Heart right ventricle (tissue), 16 donors: ENCODE measurements around the gene RGL4. TPM values are rescaled to one million over a fixed set of nuclear protein-coding genes. Genes with fewer than 3 reads are reported as not detected.

Experiments
- ATAC-seq, 8 donors: fragments of 200-7000 bp; cut with Tn5 transposase; one replicate each; pipeline ENCODE4 v1.9.1; 2020; ENCODE audit warnings: mild to moderate bottlenecking in 8 of 8, moderate library complexity in 8 of 8, moderate number of reproducible peaks in 1 of 8
- DNase-seq, 2 donors: peaks; one replicate each; pipeline ENCODE4 v3.0.0-alpha.2; 2020
- H3K27ac ChIP-seq, 10 donors: fragments of 200-600 bp; sonication (generic) in 2 of 10; one replicate each; pipeline versions ENCODE4 v1.5.0 to v1.8.0; 2020 to 2022; ENCODE audit warnings: mild to moderate bottlenecking in 3 of 10
- H3K27me3 ChIP-seq, 7 donors: fragments of 200-600 bp; one replicate each; pipeline ENCODE4 v1.8.0; 2021 to 2022; ENCODE audit warnings: mild to moderate bottlenecking in 2 of 7
- H3K36me3 ChIP-seq, 9 donors: fragments of 200-600 bp; sonication (generic) in 1 of 9; one replicate each; pipeline versions ENCODE4 v1.5.0 to v1.8.0; 2020 to 2022; ENCODE audit warnings: mild to moderate bottlenecking in 2 of 9
- H3K4me1 ChIP-seq, 9 donors: fragments of 200-600 bp; sonication (generic) in 1 of 9; one replicate each; pipeline versions ENCODE4 v1.5.0 to v1.8.0; 2020 to 2022; ENCODE audit warnings: mild to moderate bottlenecking in 4 of 9
- H3K4me3 ChIP-seq, 10 donors: fragments of 200-600 bp; sonication (generic) in 2 of 10; one replicate each; pipeline versions ENCODE4 v1.5.0 to v1.8.0; 2020 to 2022; ENCODE audit warnings: mild to moderate bottlenecking in 7 of 10, moderate library complexity in 2 of 10
- H3K9me3 ChIP-seq, 11 donors: fragments of 200-600 bp in 10 of 11; sonication (generic) in 2 of 11; one replicate each; pipeline versions ENCODE4 v1.5.0 to v1.8.0; 2013 to 2022; ENCODE audit warnings: mild to moderate bottlenecking in 2 of 11, control low read depth in 1 of 11, moderate library complexity in 1 of 11
- WGBS, 2 donors: extraction: QIAGEN DNeasy Blood & Tissue Kit; methylation state at CpG; one replicate each; pipeline ENCODE4 v1.1.7; 2013; ENCODE audit warnings: inconsistent platforms in 1 of 2; 5-methylcytosine and 5-hydroxymethylcytosine counted together
- intact Hi-C, 10 donors: fragments of 100-400 bp; cut with DNase I; formaldehyde crosslinking; loops; one replicate each; pipeline versions ENCODE4 v1.11.1 to v1.14.2; 2022
- polyA plus RNA-seq, 2 donors: library from polyadenylated mRNA; stranded (reverse); fragments of 200-250 nt; gene quantifications; one replicate each; pipeline ENCODE4 v1.2.3, GENCODE V29; 2013
- total RNA-seq, 10 donors: library from RNA; stranded (reverse); fragmentation: NEBNext Ultra II Directional in 3 of 10; extraction: Animal tissue kit (Norgen Biotek cat#: 25700) in 3 of 10; gene quantifications; one replicate each; pipeline versions ENCODE4 v1.2.1 to v1.2.4, GENCODE V29; 2021 to 2023
- TF ChIP-seq, protein P1 (sequence below), 9 donors: fragments of 200-600 bp; sonication (generic) in 2 of 9; IDR thresholded peaks; one replicate each; pipeline versions ENCODE4 v1.5.0 to v1.8.0; 2021 to 2022; ENCODE audit warnings: antibody characterized with exemption in 9 of 9, mild to moderate bottlenecking in 5 of 9, moderate library complexity in 1 of 9
- donor health status: Arrhythmogenic right ventricular cardiomyopathy.
- donor health status: ischemic (EF 13 %, LVEDD 7.1; RV severe dilation, severe dysfunction).
- donor health status: healthy with polysubstance abuse.
- donor health status: DM: no; HTN: yes; CAD: no.
- donor health status: DM: no; HTN: no; CAD: no.
- donor health status: ischemic (EF 25% LVEDD 6.9; RV normal size, moderate dysfunction).
- donor health status: ischemic (EF 25% LVEDD 5.7; RV mildly dilated, moderate dysfunction).
- donor health status: healthy.
- donor health status: DM: yes; HTN: yes; CAD: no.
- donor health status: Ischemic cardiomyopathy.
- donor health status: ischemic (EF 35%, LVEDD 5.7; RV mildly dilated, moderate dysfunction).
- donor health status: nonischemic (EF 11% LVEDD 7.7; RV severe dilation, severe dysfunction).
- donor health status: DM: yes; HTN: yes; CAD: no.
- donor health status: PGD.
- donor health status: ischemic (EF 29% LVEDD 5.4; RV normal size, mild dysfunction).
- donor health status: nonischemic (EF 23%, LVEDD 6.1; RV moderate dilation, normal function).

RGL4 gene
- total and polyA plus RNA-seq, 12 donors: 0.23 to 1.6 (median 0.44) TPM; not detected in 8

DNA sequence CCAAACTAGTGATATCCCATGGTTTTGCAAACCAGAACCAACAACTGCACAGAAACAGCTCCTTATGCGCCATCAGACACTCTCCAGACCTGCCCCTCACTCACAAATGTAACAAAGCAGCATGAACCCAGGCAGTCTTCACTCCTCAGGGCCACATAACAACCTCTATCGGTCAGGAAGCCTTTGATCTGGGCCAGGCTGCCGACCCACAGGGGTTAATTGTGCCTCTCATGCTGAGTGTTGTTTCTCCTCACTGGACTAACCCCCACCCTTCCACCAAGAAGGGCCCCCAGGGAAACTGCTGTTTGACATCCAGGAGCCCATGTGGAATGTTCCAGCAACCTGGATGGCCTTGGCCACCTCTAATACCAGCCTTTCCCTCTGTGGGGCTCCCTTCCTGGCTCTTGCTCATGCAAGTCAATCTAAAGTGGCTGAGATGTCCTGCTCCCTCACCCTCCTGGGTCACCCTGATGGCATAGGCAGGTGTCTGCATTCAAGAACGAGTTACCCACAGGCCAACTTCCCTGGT, 7.9 kb upstream of the RGL4 start:
- Histone ChIP-seq H3K9me3 (no peaks in the 10 kb centered on the region), H3K36me3 (peaks cover 0 to 39% (median 0%) of the 10 kb centered on the region in 9 donors), H3K27me3 (no peaks in the 10 kb centered on the region), H3K4me1 (peaks cover 0 to 32% (median 23%) of the 10 kb centered on the region in 9 donors), H3K27ac (no peak overlapping the region), H3K4me3 (no peak overlapping the region)
- ATAC-seq (no peak), DNase-seq (no peak)
- TF ChIP-seq, protein P1, sequence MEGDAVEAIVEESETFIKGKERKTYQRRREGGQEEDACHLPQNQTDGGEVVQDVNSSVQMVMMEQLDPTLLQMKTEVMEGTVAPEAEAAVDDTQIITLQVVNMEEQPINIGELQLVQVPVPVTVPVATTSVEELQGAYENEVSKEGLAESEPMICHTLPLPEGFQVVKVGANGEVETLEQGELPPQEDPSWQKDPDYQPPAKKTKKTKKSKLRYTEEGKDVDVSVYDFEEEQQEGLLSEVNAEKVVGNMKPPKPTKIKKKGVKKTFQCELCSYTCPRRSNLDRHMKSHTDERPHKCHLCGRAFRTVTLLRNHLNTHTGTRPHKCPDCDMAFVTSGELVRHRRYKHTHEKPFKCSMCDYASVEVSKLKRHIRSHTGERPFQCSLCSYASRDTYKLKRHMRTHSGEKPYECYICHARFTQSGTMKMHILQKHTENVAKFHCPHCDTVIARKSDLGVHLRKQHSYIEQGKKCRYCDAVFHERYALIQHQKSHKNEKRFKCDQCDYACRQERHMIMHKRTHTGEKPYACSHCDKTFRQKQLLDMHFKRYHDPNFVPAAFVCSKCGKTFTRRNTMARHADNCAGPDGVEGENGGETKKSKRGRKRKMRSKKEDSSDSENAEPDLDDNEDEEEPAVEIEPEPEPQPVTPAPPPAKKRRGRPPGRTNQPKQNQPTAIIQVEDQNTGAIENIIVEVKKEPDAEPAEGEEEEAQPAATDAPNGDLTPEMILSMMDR (IDR thresholded peaks at IDR 0.05): no peak
- intact Hi-C loops: no loop called here
- WGBS, 2 donors: 83% methylated on average over 4 of the region's 4 CpGs

DNA sequence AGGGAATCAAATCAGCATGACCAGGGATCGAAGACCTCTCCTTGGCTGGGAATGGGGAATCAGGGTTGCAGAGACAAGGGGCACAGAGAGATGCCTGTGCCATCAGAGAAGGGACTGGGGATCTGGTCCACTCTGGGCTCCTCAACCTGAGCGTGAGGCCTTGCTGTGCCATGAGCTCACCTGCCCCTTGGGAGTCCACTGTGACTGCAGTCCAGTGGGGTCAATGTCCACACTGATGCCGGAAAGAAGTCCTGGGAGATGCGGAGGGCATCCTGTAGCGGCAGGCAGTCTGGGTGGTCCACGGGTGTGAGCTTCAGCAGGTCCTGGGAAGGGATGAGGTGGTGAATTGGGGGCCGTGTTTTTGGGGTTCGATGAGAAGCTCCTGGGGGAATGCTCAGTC, 7.3 kb upstream of the RGL4 start:
- Histone ChIP-seq H3K27me3 (no peaks in the 10 kb centered on the region), H3K4me3 (no peak overlapping the region), H3K36me3 (peaks cover 0 to 39% (median 0%) of the 10 kb centered on the region in 9 donors), H3K27ac (no peak overlapping the region), H3K9me3 (no peaks in the 10 kb centered on the region), H3K4me1 (peaks cover 0 to 32% (median 23%) of the 10 kb centered on the region in 9 donors)
- DNase-seq (no peak), ATAC-seq (no peak)
- TF ChIP-seq, protein P1 (IDR thresholded peaks at IDR 0.05): no peak
- intact Hi-C loops: no loop called here
- 93 to 97% methylated on average over 8 of the region's 8 CpGs for WGBS, 2 donors

DNA sequence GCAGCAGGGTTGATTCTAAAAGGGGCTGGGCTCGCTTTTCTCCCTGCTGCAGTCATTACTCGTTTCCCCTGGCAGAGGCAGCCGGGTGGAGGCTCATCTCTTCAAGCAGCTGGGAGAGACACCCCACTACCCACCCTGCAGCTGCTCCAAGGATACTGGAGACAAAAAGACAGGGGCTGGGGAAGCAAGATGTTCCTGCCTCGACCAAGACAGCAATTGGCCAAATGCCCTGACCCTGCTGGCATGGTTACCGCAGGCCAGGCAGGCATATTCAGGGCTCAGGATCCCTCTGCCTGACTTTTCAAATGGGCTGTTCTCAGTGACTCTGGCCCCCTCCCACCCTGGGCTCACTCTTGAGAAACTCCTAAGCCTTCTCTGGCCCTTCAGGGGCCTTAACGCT, 6.8 kb upstream of the RGL4 start:
- intact Hi-C loops: no loop called here
- peak in 2 of 8 donors; percentile 24 to 34 for ATAC-seq

DNA sequence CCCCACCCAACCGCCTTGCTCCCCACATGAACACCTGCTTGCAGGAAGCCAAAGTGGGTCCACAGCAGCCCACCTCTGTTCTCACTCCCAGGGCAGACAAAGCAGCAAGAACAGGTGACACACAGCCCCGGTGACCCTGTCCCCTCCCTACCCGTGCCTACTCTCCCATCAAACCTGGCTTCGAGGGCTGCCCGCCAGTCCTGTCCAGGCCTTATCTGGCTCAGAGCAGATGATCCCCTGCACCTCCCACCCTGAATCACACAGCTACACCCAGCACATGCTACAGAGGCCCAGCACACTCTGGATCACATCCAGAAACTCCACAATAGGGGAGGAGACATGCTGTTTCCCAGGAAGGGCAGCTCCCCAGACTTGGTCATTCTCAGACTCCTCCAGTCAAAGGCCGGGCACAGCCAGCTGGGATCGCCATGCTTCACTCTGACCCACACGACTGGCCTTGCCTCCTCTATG, 6.2 kb upstream of the RGL4 start:
- WGBS, 2 donors: 61 to 75% methylated on average over 8 of the region's 8 CpGs
- H3K27ac ChIP-seq: no peak overlapping the region

More for the DNA sequence above, 6.8 kb upstream of the RGL4 start:
- no peak for DNase-seq
- no peak overlapping the region for H3K4me3 ChIP-seq
- H3K27me3 ChIP-seq: no peaks in the 10 kb centered on the region
- no peaks in the 10 kb centered on the region for H3K9me3 ChIP-seq
- TF ChIP-seq, protein P1 (IDR thresholded peaks at IDR 0.05): no peak
- H3K27ac ChIP-seq: no peak overlapping the region
- 72 to 77% methylated on average over 5 to 6 of the region's 6 CpGs for WGBS, 2 donors
- H3K36me3 ChIP-seq: peaks cover 0 to 39% (median 0%) of the 10 kb centered on the region in 9 donors
- H3K4me1 ChIP-seq: peaks cover 0 to 32% (median 23%) of the 10 kb centered on the region in 9 donors

More for the DNA sequence above, 6.2 kb upstream of the RGL4 start:
- Histone ChIP-seq H3K4me1 (peaks cover 0 to 32% (median 23%) of the 10 kb centered on the region in 9 donors), H3K27me3 (no peaks in the 10 kb centered on the region), H3K9me3 (no peaks in the 10 kb centered on the region), H3K36me3 (peaks cover 0 to 39% (median 4%) of the 10 kb centered on the region in 9 donors), H3K4me3 (no peak overlapping the region)
- TF ChIP-seq, protein P1 (IDR thresholded peaks at IDR 0.05): no peak
- no peak for DNase-seq
- peak in 5 of 8 donors; percentile 23 to 56 (median 45) for ATAC-seq
- intact Hi-C loops: no loop called here
